GM12801 (cell line): ENCODE data around the gene OR2H1.

ENCODE experiments used
- TF ChIP-seq, protein P1 (sequence below): IDR thresholded peaks from one replicate; pipeline ENCODE4 v1.5.1; 2011; ENCODE audit warnings: control low read depth; ENCODE audit not compliant: insufficient read length; ENCODE audit errors: extremely low read depth

OR2H1 gene

GRCh38 chr6:29456971-29457370 is at the start of gene OR2H1, which contains the start of gene OR11A1:
Gene OR2H1, plus strand, starts transcription at chr6:29457155. Its CDS starts 4,615 bp downstream, at chr6:29461770.
Gene OR11A1, minus strand, starts transcription at chr6:29457071. Its CDS starts 29,430 bp downstream, at chr6:29427641.
- TF ChIP-seq, protein P1, sequence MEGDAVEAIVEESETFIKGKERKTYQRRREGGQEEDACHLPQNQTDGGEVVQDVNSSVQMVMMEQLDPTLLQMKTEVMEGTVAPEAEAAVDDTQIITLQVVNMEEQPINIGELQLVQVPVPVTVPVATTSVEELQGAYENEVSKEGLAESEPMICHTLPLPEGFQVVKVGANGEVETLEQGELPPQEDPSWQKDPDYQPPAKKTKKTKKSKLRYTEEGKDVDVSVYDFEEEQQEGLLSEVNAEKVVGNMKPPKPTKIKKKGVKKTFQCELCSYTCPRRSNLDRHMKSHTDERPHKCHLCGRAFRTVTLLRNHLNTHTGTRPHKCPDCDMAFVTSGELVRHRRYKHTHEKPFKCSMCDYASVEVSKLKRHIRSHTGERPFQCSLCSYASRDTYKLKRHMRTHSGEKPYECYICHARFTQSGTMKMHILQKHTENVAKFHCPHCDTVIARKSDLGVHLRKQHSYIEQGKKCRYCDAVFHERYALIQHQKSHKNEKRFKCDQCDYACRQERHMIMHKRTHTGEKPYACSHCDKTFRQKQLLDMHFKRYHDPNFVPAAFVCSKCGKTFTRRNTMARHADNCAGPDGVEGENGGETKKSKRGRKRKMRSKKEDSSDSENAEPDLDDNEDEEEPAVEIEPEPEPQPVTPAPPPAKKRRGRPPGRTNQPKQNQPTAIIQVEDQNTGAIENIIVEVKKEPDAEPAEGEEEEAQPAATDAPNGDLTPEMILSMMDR, result no peak

DNA sequence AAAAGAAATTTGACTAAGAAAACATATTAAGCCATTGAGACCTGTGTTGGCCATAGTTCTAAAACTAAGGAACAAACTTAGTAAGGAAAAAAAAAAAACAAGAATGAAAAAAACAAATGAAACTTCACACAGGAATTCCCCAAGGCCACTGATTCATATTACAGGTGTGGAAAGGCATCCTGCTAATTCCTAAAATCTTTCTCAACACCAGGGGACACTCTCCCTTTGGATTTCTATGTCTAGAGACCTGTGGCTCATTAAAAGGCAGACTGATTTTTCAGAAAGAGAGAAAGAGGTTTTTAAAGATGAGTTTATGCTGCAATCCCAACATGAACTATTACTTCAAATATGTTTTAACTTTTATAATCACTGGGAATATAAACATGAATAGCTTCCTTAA is 42.4 kb upstream of the OR2H1 start, which contains the start of gene OR12D1:
Gene OR12D1, plus strand, starts transcription at position 341 of the 400 bp plus-strand sequence.
- TF ChIP-seq, protein P1, result no peak

- TF ChIP-seq, protein P1, result no peak
Observed at GRCh38 chr6:29419516-29419915, 37.4 kb upstream of the OR2H1 start.

- TF ChIP-seq, protein P1, result no peak
Observed at GRCh38 chr6:29424168-29424567, 32.8 kb upstream of the OR2H1 start.

DNA sequence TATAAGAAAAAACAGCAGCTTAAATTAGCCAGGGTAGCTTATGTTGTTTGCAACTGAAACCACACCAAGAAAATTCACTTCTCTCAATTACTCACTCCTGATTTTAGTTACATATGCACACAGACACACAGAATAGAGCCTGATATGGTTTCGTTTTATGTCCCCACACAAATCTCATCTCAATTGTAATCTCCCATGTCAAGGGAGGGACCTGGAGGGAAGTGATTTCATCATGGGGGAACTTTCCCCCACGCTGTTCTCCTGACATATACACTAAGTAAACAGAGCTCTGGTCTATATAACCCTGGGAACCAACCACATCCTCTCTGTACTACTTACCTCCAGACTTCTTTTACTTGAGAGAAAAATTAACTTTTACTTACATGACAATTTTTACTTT is 32.4 kb upstream of the OR2H1 start:
- TF ChIP-seq, protein P1, result no peak

DNA sequence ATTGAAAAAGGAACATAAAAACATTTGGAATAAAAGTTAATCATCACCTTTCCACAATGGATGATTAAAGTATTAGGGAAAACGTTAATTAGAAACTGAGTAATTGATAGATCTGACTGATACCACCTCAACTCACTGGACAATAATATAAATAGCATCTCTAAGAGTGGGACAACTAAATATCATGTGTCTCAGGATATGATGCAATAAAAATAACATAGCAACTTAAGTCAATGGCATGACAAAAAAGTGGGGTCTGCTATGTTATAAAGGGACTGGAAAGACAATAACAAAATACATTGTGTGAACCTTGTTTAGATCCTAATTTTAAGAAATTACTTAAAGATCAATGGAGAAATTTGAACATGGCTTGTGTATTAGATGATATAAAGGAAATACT is 31.9 kb upstream of the OR2H1 start:
- TF ChIP-seq, protein P1, result no peak

DNA sequence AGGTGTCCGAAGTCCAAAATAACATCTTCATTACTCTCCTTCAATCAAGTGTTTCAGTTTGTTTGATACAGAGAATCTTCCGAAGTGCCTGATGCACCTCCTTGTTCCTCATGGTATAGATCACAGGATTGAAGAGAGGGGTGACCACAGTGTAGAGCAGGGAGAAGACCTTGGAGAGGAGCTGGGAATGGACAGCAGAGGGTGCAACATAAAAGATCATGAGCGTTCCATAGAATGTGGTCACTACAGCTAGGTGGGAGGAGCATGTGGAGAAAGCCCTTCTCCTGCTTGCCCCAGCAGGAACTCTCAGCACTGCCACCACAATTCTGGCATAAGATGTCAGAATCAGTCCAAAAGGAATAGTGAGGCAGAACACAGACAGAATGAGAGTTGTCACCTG is 30.3 kb upstream of the OR2H1 start:
- TF ChIP-seq, protein P1, result no peak

- TF ChIP-seq, protein P1, result no peak
Observed at GRCh38 chr6:29439006-29439405, 17.9 kb upstream of the OR2H1 start, which contains the start of gene OR10C1. Gene OR10C1, plus strand, starts transcription at chr6:29439306. Its CDS starts 710 bp downstream, at chr6:29440016.
